Smooth muscle cell of bladder (primary cell): ENCODE data around the gene KRT77. TPM values are rescaled to one million over a fixed set of nuclear protein-coding genes. Genes with fewer than 3 reads are reported as not detected.

Experiments used
- total RNA-seq: library from RNA; depleted of rRNA; stranded (reverse); fragments of >200 nt; gene quantifications from 2 replicates; pipeline ENCODE4 v1.2.3, GENCODE V29; 2014

The KRT77 gene
- total RNA-seq, result not detected in 2 replicates

GRCh38 chr12:52703424-52703823 is at the start of gene KRT77:
TSS of gene KRT77 (minus strand) at chr12:52703524. CDS start at chr12:52703434, 90 bp downstream.

GRCh38 chr12:52680363-52680762 is 23.0 kb downstream of the KRT77 start, which contains the start of gene KRT1:
TSS of gene KRT1 (minus strand) at chr12:52680407. CDS start at chr12:52680348, 59 bp downstream.

GRCh38 chr12:52651726-52652261 is 51.5 kb downstream of the KRT77 start, which contains the start of gene KRT2:
TSS of gene KRT2 (minus strand) at chr12:52652211. CDS start at chr12:52652142, 69 bp downstream.

Other genes with a start within 250 kb of the KRT77 start
- not detected in 2 replicates for gene KRT6C, start 229.7 kb downstream of the KRT77 start, total RNA-seq
- gene KRT6A, start 210.3 kb downstream of the KRT77 start, total RNA-seq, result 3.7 and 22.8 TPM in 2 replicates
- 1.3 and 2.3 TPM in 2 replicates for gene KRT5, start 183.1 kb downstream of the KRT77 start, total RNA-seq
- not detected in 2 replicates for gene KRT71, start 150.4 kb downstream of the KRT77 start, total RNA-seq
- not detected in 2 replicates for gene KRT74, start 129.7 kb downstream of the KRT77 start, total RNA-seq
- gene KRT72, start 102.1 kb downstream of the KRT77 start, total RNA-seq, result not detected in 2 replicates
- gene KRT73, start 85.0 kb downstream of the KRT77 start, total RNA-seq, result not detected in 2 replicates
- gene KRT2, start 51.3 kb downstream of the KRT77 start, total RNA-seq, result not detected in 2 replicates
- not detected in 2 replicates for gene KRT1, start 23.1 kb downstream of the KRT77 start, total RNA-seq
- not detected in 2 replicates for gene KRT76, start 73.8 kb upstream of the KRT77 start, total RNA-seq
- not detected in 2 replicates for gene KRT3, start 92.6 kb upstream of the KRT77 start, total RNA-seq
- 0.14 TPM in 1 of 2 replicates, not detected in the other for gene KRT4, start 110.6 kb upstream of the KRT77 start, total RNA-seq
- gene KRT79, start 130.8 kb upstream of the KRT77 start, total RNA-seq, result not detected in 2 replicates
- not detected in 2 replicates for gene KRT78, start 145.5 kb upstream of the KRT77 start, total RNA-seq
- 6.7 and 13.4 TPM in 2 replicates for gene KRT8, start 201.6 kb upstream of the KRT77 start, total RNA-seq
- gene KRT18, start 245.6 kb upstream of the KRT77 start, total RNA-seq, result 66.7 and 246 TPM in 2 replicates